ENCODE measurements around the gene RABGAP1L.
"Not testable (repeated sequence)": the region's sequence is repeated elsewhere in the genome, so short reads cannot be mapped to it uniquely, and the experiment has no call there.

RABGAP1L gene

DNA sequence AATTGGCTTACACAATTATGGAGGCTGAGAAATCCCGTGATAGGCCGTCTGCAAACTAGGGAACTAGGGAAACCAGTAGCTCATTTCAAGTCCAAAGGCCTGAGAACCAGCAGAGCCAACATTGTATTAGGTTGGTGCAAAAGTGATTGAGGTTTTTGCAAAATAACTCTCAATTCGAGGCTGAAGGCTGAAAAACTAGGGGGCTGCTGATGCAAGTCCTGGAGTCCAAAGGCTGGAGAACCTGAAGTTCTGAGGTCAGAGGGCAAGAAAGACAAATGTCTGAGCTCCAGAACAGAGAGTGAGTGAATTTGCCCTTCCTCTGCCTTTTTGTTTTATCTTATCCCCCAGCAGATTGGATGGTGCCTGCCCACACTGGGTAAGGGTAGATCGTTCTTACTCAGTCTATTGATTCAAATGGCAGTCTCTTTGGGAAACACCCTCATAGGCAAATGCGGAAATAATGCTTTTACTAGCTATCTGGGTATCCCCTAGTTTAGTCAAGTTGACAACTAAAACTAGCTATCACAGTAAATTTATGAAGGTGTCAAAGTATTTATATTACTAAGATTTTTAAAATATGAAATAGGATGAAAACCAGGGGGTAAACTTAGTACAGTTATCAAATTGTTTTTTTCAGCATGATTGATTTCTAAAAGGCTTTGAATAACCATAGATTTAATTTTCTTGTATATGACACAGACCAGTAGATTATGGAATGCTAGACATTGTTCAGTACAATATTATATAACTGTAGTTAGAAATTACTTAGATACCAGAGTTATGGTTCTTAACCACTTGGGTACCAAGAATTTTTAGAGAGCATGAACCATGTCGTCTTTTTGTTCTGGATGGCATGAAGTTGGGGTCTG is 15.4 kb downstream of the RABGAP1L start:
- Histone ChIP-seq H3K9me3 (ENCODE audit: control extremely low read depth in 1 of 5, control insufficient read depth in 4 of 5, insufficient read depth in 2 of 5, low read depth in 1 of 5, low read length in 4 of 5) (no peaks in the 10 kb centered on the region), H3K36me3 (ENCODE audit: control insufficient read depth in 4 of 4, insufficient read depth in 4 of 4, low read length in 3 of 4) (no peaks in the 10 kb centered on the region), H3K4me1 (ENCODE audit: control extremely low read depth in 1 of 4, control insufficient read depth in 4 of 4, insufficient read depth in 4 of 4, low read length in 3 of 4) (no peaks in the 10 kb centered on the region), H3K4me3 (ENCODE audit: control insufficient read depth in 1 of 7, extremely low read depth in 1 of 7, insufficient read depth in 4 of 7, low read depth in 2 of 7, low read length in 6 of 7) (no peak overlapping the region), H3K27me3 (replicated peaks in 2 of 5; ENCODE audit: control insufficient read depth in 4 of 5, insufficient read depth in 5 of 5, low read length in 4 of 5) (no peaks in the 10 kb centered on the region), H3K27ac (ENCODE audit: insufficient read depth in 1 of 2, low read depth in 1 of 2, low read length in 2 of 2, poor library complexity in 1 of 2, severe bottlenecking in 2 of 2) (no peak overlapping the region)
- POLR2A ChIA-PET = no interaction called here
- DNase-seq = no peak
- 90% methylated on average over 4 of the region's 6 CpGs for WGBS (ENCODE audit: insufficient coverage)
- CTCF ChIA-PET = no interaction called here

DNA sequence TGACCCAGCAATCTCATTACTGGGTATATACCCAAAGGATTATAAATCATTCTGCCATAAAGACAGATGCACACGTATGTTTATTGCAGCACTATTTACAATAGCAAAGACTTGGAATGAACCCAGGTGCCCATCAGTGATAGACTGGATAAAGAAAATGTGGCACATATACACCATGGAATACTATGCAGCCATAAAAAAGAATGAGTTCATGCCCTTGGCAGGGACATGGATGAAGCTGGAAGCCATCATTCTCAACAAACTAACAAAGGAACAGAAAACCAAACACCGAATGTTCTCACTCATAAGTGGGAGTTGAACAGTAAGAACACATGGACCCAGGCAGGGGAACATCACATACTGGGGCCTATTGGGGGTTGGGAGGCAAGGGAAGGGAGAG is 19.1 kb downstream of the RABGAP1L start:
- H3K4me1 ChIP-seq (ENCODE audit: control extremely low read depth in 1 of 4, control insufficient read depth in 4 of 4, insufficient read depth in 4 of 4, low read length in 3 of 4); DNase-seq; H3K27me3 ChIP-seq (replicated peaks in 2 of 5; ENCODE audit: control insufficient read depth in 4 of 5, insufficient read depth in 5 of 5, low read length in 4 of 5); H3K4me3 ChIP-seq (ENCODE audit: control insufficient read depth in 1 of 7, extremely low read depth in 1 of 7, insufficient read depth in 4 of 7, low read depth in 2 of 7, low read length in 6 of 7); H3K36me3 ChIP-seq (ENCODE audit: control insufficient read depth in 4 of 4, insufficient read depth in 4 of 4, low read length in 3 of 4); H3K9me3 ChIP-seq (ENCODE audit: control extremely low read depth in 1 of 5, control insufficient read depth in 4 of 5, insufficient read depth in 2 of 5, low read depth in 1 of 5, low read length in 4 of 5); POLR2A ChIA-PET; H3K27ac ChIP-seq (ENCODE audit: insufficient read depth in 1 of 2, low read depth in 1 of 2, low read length in 2 of 2, poor library complexity in 1 of 2, severe bottlenecking in 2 of 2): not testable (repeated sequence)
- CTCF ChIA-PET = interaction anchor here (0.7 kb wide), 1 partner anchor 39 kb away, joined by 3 read pairs; no protein-coding TSS in a partner anchor
- no CpG with 5 or more reads among the region's 2 CpGs for WGBS (ENCODE audit: insufficient coverage)

DNA sequence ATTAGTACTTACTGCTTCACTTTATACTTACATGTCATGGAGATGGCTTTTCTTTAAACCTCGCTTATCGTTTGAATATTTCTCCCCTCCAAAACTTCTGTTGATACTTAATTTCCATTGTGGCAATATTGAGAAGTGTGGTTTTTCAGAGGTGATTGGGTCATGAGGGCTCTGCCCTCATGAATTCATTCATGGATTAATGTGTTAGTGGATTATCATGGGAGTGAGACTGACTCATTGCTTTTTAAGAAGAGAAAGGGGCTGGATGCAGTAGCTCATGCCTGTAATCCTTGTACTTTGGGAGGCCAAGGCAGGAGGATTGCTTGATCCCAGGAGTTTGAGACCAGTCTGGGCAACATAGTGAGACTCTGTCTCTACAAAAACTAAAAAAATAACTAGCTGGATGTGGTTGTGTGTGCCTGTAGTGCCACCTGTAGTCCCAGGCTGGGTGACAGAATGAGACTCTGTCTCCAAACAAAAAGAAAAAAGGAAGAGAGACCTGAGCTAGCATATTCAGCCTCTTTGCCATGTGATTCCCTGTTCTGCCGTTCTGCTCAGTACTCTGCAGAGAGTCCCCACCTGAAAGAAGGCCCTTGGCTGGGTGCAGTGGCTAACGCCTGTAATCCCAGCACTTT is 30.2 kb downstream of the RABGAP1L start:
- H3K27me3 ChIP-seq (replicated peaks in 2 of 5; ENCODE audit: control insufficient read depth in 4 of 5, insufficient read depth in 5 of 5, low read length in 4 of 5) = no peaks in the 10 kb centered on the region
- DNase-seq = no peak
- no peaks in the 10 kb centered on the region for H3K36me3 ChIP-seq (ENCODE audit: control insufficient read depth in 4 of 4, insufficient read depth in 4 of 4, low read length in 3 of 4)
- peaks cover 0 to 2% (median 0%) of the 10 kb centered on the region in 4 experiments for H3K4me1 ChIP-seq (ENCODE audit: control extremely low read depth in 1 of 4, control insufficient read depth in 4 of 4, insufficient read depth in 4 of 4, low read length in 3 of 4)
- ChIA-PET POLR2A (no interaction called here), CTCF (interaction anchor here (1.3 kb wide), 1 partner anchor 13 kb away, joined by 3 read pairs; no protein-coding TSS in a partner anchor)
- WGBS (ENCODE audit: insufficient coverage) = 85% methylated on average over 3 of the region's 4 CpGs
- peaks cover 0 to 5% (median 4%) of the 10 kb centered on the region in 5 experiments for H3K9me3 ChIP-seq (ENCODE audit: control extremely low read depth in 1 of 5, control insufficient read depth in 4 of 5, insufficient read depth in 2 of 5, low read depth in 1 of 5, low read length in 4 of 5)
- no peak overlapping the region for H3K27ac ChIP-seq (ENCODE audit: insufficient read depth in 1 of 2, low read depth in 1 of 2, low read length in 2 of 2, poor library complexity in 1 of 2, severe bottlenecking in 2 of 2)
- H3K4me3 ChIP-seq (ENCODE audit: control insufficient read depth in 1 of 7, extremely low read depth in 1 of 7, insufficient read depth in 4 of 7, low read depth in 2 of 7, low read length in 6 of 7) = no peak overlapping the region

DNA sequence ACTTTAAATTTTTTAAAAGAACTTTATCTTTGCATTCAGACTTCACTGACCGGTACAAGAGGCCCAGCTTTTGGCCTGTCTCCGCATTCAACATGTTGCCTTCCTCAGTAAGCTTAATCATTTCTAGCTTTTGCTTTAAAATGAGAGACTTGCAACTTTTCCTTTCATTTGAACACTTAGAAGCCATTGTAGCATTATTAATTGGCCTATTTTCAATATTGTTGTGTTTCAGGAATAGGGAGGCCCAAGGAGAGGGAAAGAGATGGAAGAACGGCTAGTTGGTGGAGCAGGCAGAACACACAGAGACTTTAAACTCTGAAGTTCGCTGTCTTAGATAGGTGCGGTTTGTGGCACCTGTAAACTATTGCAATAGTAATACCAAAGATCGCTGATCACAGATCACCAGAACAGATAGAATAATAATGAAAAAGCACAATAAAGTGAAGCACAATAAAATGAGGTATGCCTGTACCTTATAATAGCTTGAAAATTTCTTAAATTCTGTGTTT is 31.4 kb downstream of the RABGAP1L start:
- POLR2A ChIA-PET = no interaction called here
- DNase-seq = no peak
- H3K27me3 ChIP-seq (replicated peaks in 2 of 5; ENCODE audit: control insufficient read depth in 4 of 5, insufficient read depth in 5 of 5, low read length in 4 of 5) = no peaks in the 10 kb centered on the region
- 100% methylated on average over 3 of the region's 6 CpGs for WGBS (ENCODE audit: insufficient coverage)
- no peaks in the 10 kb centered on the region for H3K36me3 ChIP-seq (ENCODE audit: control insufficient read depth in 4 of 4, insufficient read depth in 4 of 4, low read length in 3 of 4)
- peaks cover 0 to 4% (median 0%) of the 10 kb centered on the region in 4 experiments for H3K4me1 ChIP-seq (ENCODE audit: control extremely low read depth in 1 of 4, control insufficient read depth in 4 of 4, insufficient read depth in 4 of 4, low read length in 3 of 4)
- CTCF ChIA-PET = interaction anchor here (0.8 to 0.9 kb wide), 2 partner anchors 53 to 760 kb away, joined by 3 read pairs; no protein-coding TSS in a partner anchor
- H3K9me3 ChIP-seq (ENCODE audit: control extremely low read depth in 1 of 5, control insufficient read depth in 4 of 5, insufficient read depth in 2 of 5, low read depth in 1 of 5, low read length in 4 of 5) = peaks cover 0 to 5% (median 4%) of the 10 kb centered on the region in 5 experiments
- H3K27ac ChIP-seq (ENCODE audit: insufficient read depth in 1 of 2, low read depth in 1 of 2, low read length in 2 of 2, poor library complexity in 1 of 2, severe bottlenecking in 2 of 2) = no peak overlapping the region
- H3K4me3 ChIP-seq (ENCODE audit: control insufficient read depth in 1 of 7, extremely low read depth in 1 of 7, insufficient read depth in 4 of 7, low read depth in 2 of 7, low read length in 6 of 7) = no peak overlapping the region

DNA sequence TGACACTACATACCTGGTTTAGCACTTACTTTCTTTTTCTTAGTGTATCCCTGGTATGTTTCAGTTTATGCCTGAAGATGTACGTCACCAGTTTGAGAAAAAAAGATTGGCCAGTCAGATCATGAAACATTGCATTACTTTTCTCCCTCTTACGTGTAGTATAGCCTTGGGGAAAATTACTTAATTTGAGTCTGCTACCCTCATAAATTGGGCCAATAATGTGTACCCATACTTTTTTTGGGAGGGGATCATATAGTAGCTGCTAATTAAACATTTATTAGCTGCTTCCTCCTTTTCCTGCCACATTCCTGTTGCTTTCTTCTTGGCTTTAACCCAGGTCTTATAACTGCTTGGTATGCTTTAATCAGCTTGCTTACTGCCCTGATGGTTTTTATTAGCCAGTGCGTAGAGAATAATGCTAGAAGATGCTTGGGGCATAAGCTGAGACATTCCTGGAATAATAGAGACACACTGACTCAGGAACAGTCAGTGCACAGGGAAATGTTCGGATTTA is 32.1 kb downstream of the RABGAP1L start:
- Histone ChIP-seq H3K4me3 (ENCODE audit: control insufficient read depth in 1 of 7, extremely low read depth in 1 of 7, insufficient read depth in 4 of 7, low read depth in 2 of 7, low read length in 6 of 7) (no peak overlapping the region), H3K27me3 (replicated peaks in 2 of 5; ENCODE audit: control insufficient read depth in 4 of 5, insufficient read depth in 5 of 5, low read length in 4 of 5) (no peaks in the 10 kb centered on the region), H3K27ac (ENCODE audit: insufficient read depth in 1 of 2, low read depth in 1 of 2, low read length in 2 of 2, poor library complexity in 1 of 2, severe bottlenecking in 2 of 2) (no peak overlapping the region), H3K9me3 (ENCODE audit: control extremely low read depth in 1 of 5, control insufficient read depth in 4 of 5, insufficient read depth in 2 of 5, low read depth in 1 of 5, low read length in 4 of 5) (peaks cover 0 to 5% (median 4%) of the 10 kb centered on the region in 5 experiments), H3K36me3 (ENCODE audit: control insufficient read depth in 4 of 4, insufficient read depth in 4 of 4, low read length in 3 of 4) (no peaks in the 10 kb centered on the region), H3K4me1 (ENCODE audit: control extremely low read depth in 1 of 4, control insufficient read depth in 4 of 4, insufficient read depth in 4 of 4, low read length in 3 of 4) (peaks cover 0 to 4% (median 0%) of the 10 kb centered on the region in 4 experiments)
- WGBS (ENCODE audit: insufficient coverage) = 90% methylated on average over 1 of the region's 4 CpGs
- CTCF ChIA-PET = interaction anchor here (0.8 to 0.9 kb wide), 2 partner anchors 54 to 761 kb away, joined by 3 read pairs; no protein-coding TSS in a partner anchor
- POLR2A ChIA-PET = no interaction called here
- no peak for DNase-seq

DNA sequence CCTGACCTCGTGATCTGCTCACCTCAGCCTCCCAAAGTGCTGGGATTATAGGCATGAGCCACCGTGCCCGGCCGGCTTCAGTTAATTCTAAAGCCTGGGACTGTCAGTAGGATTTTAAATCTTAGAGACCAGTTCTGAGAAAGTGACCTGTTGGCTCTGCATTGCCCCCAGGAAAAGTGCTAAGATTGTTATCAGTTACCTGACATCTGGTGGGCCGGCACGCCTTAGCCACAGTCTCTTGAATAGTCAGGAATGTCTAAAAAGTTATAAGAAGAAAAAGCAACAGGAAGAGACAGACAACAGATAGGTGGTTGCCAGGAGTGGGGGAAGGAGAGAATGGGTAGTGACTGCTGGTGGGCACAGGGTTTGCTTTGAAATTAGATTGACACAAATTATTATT is 35.1 kb downstream of the RABGAP1L start:
- WGBS (ENCODE audit: insufficient coverage) = 77% methylated on average over 6 of the region's 6 CpGs
- Histone ChIP-seq H3K36me3 (ENCODE audit: control insufficient read depth in 4 of 4, insufficient read depth in 4 of 4, low read length in 3 of 4) (peaks cover 0 to 7% (median 0%) of the 10 kb centered on the region in 4 experiments), H3K4me1 (ENCODE audit: control extremely low read depth in 1 of 4, control insufficient read depth in 4 of 4, insufficient read depth in 4 of 4, low read length in 3 of 4) (peaks cover 0 to 4% (median 0%) of the 10 kb centered on the region in 4 experiments), H3K9me3 (ENCODE audit: control extremely low read depth in 1 of 5, control insufficient read depth in 4 of 5, insufficient read depth in 2 of 5, low read depth in 1 of 5, low read length in 4 of 5) (peaks cover 0 to 2% (median 0%) of the 10 kb centered on the region in 5 experiments), H3K27me3 (replicated peaks in 2 of 5; ENCODE audit: control insufficient read depth in 4 of 5, insufficient read depth in 5 of 5, low read length in 4 of 5) (no peaks in the 10 kb centered on the region), H3K27ac (ENCODE audit: insufficient read depth in 1 of 2, low read depth in 1 of 2, low read length in 2 of 2, poor library complexity in 1 of 2, severe bottlenecking in 2 of 2) (no peak overlapping the region), H3K4me3 (ENCODE audit: control insufficient read depth in 1 of 7, extremely low read depth in 1 of 7, insufficient read depth in 4 of 7, low read depth in 2 of 7, low read length in 6 of 7) (no peak overlapping the region)
- ChIA-PET POLR2A (no interaction called here), CTCF (no interaction called here)
- no peak for DNase-seq
